HG03439 (cell line): ENCODE data around the gene PPP1R12C.
"Not testable (repeated sequence)": the region's sequence is repeated elsewhere in the genome, so short reads cannot be mapped to it uniquely, and the experiment has no call there.

Source experiments
- ATAC-seq: cut with Tn5 transposase; IDR thresholded peaks from one replicate; pipeline ENCODE4 v1.9.1; 2021; ENCODE audit warnings: mild to moderate bottlenecking, moderate library complexity; ENCODE audit not compliant: unreplicated experiment

The PPP1R12C gene

GRCh38 chr19:55116859-55117662 is at the start of gene PPP1R12C:
Gene PPP1R12C (minus strand): TSS chr19:55117637. CDS start chr19:55117543, 94 bp downstream.
- peak; percentile 16 for ATAC-seq

GRCh38 chr19:55166530-55167268 is 49.3 kb upstream of the PPP1R12C start, which contains the start of gene DNAAF3:
Gene DNAAF3 (minus strand): TSS chr19:55166613. CDS start chr19:55166413, 200 bp downstream.
- peak; percentile 75 for ATAC-seq

GRCh38 chr19:55165952-55166529 is 48.6 kb upstream of the PPP1R12C start:
- ATAC-seq: peak; percentile 11

GRCh38 chr19:55161571-55162322 is 44.3 kb upstream of the PPP1R12C start:
- ATAC-seq: no peak

- no peak for ATAC-seq
Observed at GRCh38 chr19:55160986-55161365, 43.5 kb upstream of the PPP1R12C start.

GRCh38 chr19:55160128-55160985 is 42.9 kb upstream of the PPP1R12C start:
- peak; percentile 60 for ATAC-seq

GRCh38 chr19:55158848-55159749 is 41.7 kb upstream of the PPP1R12C start:
- no peak for ATAC-seq

GRCh38 chr19:55158423-55158822 is 41.0 kb upstream of the PPP1R12C start:
- no peak for ATAC-seq

GRCh38 chr19:55157064-55157908 is 39.8 kb upstream of the PPP1R12C start, which contains the start of gene TNNI3:
Gene TNNI3 (minus strand): TSS chr19:55157732. CDS start chr19:55157589, 143 bp downstream.
- ATAC-seq: no peak

- ATAC-seq: no peak
Observed at GRCh38 chr19:55156202-55157063, 39.0 kb upstream of the PPP1R12C start.

GRCh38 chr19:55155784-55156183 is 38.3 kb upstream of the PPP1R12C start:
- ATAC-seq: not testable (repeated sequence)

- no peak for ATAC-seq
Observed at GRCh38 chr19:55153652-55154264, 36.3 kb upstream of the PPP1R12C start.

GRCh38 chr19:55152017-55152416 is 34.6 kb upstream of the PPP1R12C start:
- no peak for ATAC-seq

- ATAC-seq: no peak
Observed at GRCh38 chr19:55149078-55150003, 31.9 kb upstream of the PPP1R12C start, which contains the start of gene TNNT1. Gene TNNT1 (minus strand): TSS chr19:55149206. CDS start chr19:55147157, 2,049 bp downstream.

GRCh38 chr19:55147545-55148251 is 30.3 kb upstream of the PPP1R12C start:
- no peak for ATAC-seq
